ENCODE data around the gene GMPPB. TPM values are rescaled to one million over a fixed set of nuclear protein-coding genes. Genes with fewer than 3 reads are reported as not detected.
"Not testable (repeated sequence)": the region's sequence is repeated elsewhere in the genome, so short reads cannot be mapped to it uniquely, and the experiment has no call there.

GMPPB gene
- total and polyA plus RNA-seq, 2 donors: 13.2 to 17.0 TPM

DNA sequence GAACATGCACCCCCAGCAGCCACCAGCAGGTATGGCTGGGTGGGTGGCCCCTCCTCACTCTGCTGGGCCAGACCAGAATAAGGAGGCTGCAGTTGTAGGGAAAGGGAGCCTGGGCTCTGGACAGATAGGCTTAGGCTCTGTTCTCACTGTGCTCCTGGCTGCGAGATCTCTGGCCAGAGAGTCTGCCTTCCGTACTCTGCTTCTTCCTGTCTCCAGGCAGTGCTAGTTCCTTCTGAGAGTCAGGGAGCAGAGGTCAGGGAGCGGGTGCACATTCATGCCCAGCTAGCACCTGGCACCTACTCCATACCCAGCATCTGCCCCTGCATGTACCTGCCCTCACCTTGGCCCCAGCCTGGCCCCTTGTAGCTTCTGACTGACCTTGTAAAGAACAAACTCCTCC lies 32.3 kb downstream of the GMPPB start:
- DNase-seq (ENCODE audit: low read depth in 6 of 9, low spot score in 9 of 9); H3K9me3 ChIP-seq (ENCODE audit: control insufficient read depth in 2 of 2, insufficient read depth in 1 of 2, low read length in 1 of 2); H3K4me3 ChIP-seq (ENCODE audit: low read length in 2 of 2); H3K27ac ChIP-seq (ENCODE audit: low read depth in 1 of 2, low read length in 1 of 2); H3K36me3 ChIP-seq (ENCODE audit: control insufficient read depth in 2 of 2, insufficient read depth in 2 of 2, low read length in 1 of 2): not testable (repeated sequence)
- peaks cover 7 to 13% of the 10 kb centered on the region in 2 donors for H3K4me1 ChIP-seq (ENCODE audit: control insufficient read depth in 2 of 2, insufficient read depth in 2 of 2, low read length in 2 of 2)
- over 99% methylated on average over 3 of the region's 3 CpGs for WGBS
- H3K27me3 ChIP-seq (ENCODE audit: control insufficient read depth in 2 of 2, insufficient read depth in 1 of 2, low read length in 1 of 2): peaks cover 2 to 21% of the 10 kb centered on the region in 2 donors

- Histone ChIP-seq H3K27me3 (ENCODE audit: control insufficient read depth in 2 of 2, insufficient read depth in 1 of 2, low read length in 1 of 2) (peaks cover 3 to 27% of the 10 kb centered on the region in 2 donors), H3K4me1 (ENCODE audit: control insufficient read depth in 2 of 2, insufficient read depth in 2 of 2, low read length in 2 of 2) (peaks cover 7 to 13% of the 10 kb centered on the region in 2 donors)
- H3K4me3 ChIP-seq (ENCODE audit: low read length in 2 of 2); H3K9me3 ChIP-seq (ENCODE audit: control insufficient read depth in 2 of 2, insufficient read depth in 1 of 2, low read length in 1 of 2); H3K27ac ChIP-seq (ENCODE audit: low read depth in 1 of 2, low read length in 1 of 2); DNase-seq (ENCODE audit: low read depth in 6 of 9, low spot score in 9 of 9); H3K36me3 ChIP-seq (ENCODE audit: control insufficient read depth in 2 of 2, insufficient read depth in 2 of 2, low read length in 1 of 2): not testable (repeated sequence)
- WGBS: 98% methylated on average over 3 of the region's 3 CpGs
Measured at GRCh38 chr3:49690856-49691255, 32.9 kb downstream of the GMPPB start.

- peaks cover 4 to 35% of the 10 kb centered on the region in 2 donors for H3K27me3 ChIP-seq (ENCODE audit: control insufficient read depth in 2 of 2, insufficient read depth in 1 of 2, low read length in 1 of 2)
- whole genome bisulfite sequencing: 10% methylated on average over 16 of the region's 16 CpGs
- peak overlapping the region; percentile 76 to 98 for H3K4me3 ChIP-seq (ENCODE audit: low read length in 2 of 2)
- peaks cover 7 to 13% of the 10 kb centered on the region in 2 donors for H3K4me1 ChIP-seq (ENCODE audit: control insufficient read depth in 2 of 2, insufficient read depth in 2 of 2, low read length in 2 of 2)
- peak overlapping the region in 1 of 2 donors; percentile 43 for H3K27ac ChIP-seq (ENCODE audit: low read depth in 1 of 2, low read length in 1 of 2)
- not testable (repeated sequence) for H3K9me3 ChIP-seq (ENCODE audit: control insufficient read depth in 2 of 2, insufficient read depth in 1 of 2, low read length in 1 of 2); DNase-seq (ENCODE audit: low read depth in 6 of 9, low spot score in 9 of 9); H3K36me3 ChIP-seq (ENCODE audit: control insufficient read depth in 2 of 2, insufficient read depth in 2 of 2, low read length in 1 of 2)
Measured at GRCh38 chr3:49689908-49690624, 33.7 kb downstream of the GMPPB start.

DNA sequence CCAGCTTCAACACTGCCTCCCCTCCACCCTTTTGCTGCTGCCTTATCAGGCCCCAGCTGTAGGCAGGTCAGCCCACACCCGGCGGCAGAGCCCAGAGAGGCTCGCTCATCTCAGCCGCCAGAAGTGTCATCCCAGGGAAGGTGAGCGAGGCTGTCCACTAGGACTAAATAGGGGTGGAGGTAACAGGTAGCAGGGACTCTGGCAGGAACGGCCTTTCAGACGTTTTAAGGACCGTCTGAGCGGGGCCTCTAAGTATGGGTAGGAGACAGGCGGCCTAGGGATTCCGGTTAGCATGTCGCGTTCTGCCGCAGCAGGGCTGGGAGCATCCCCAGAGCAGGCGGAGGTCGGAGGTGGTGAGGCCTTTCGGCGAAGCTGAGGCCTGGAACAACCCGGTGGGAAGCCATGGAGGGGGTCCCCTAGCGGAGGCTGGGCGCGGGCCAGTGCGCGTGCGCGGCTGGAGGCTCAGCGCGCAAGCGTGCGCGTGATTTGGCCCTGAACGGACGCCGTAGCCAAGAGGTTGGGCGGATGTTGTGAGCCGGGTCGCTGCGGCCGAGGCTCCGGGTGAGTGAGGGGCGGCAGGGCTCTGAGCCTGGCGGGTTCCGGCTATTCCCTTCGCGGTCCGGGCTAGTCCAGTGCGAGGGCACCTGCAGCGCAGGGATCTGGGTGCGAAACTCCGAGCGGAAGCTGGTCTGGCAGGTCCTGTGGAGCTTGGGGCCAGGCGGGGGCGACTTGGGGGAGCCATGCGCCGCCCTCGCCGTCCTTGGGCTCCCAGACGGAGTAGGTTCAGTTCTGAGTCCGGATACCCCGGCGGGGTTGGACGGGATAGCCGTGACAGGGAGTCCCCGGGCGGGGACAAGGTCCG lies 34.5 kb downstream of the GMPPB start, which contains the start of the genes MST1 and RNF123:
Gene MST1, minus strand, starts transcription at position 429 of the 862 bp plus-strand sequence. CDS start 783 bp downstream, outside the sequence.
Gene RNF123, plus strand, starts transcription at position 512 of the 862 bp plus-strand sequence. CDS start 1,609 bp downstream, outside the sequence.
- peak within 1 kb of the TSS; percentile 76 to 98 for H3K4me3 ChIP-seq (ENCODE audit: low read length in 2 of 2)
- peaks cover 3 to 4% of the 10 kb centered on the region in 2 donors for H3K36me3 ChIP-seq (ENCODE audit: control insufficient read depth in 2 of 2, insufficient read depth in 2 of 2, low read length in 1 of 2)
- WGBS: 5% methylated on average over 66 of the region's 66 CpGs
- H3K4me1 ChIP-seq (ENCODE audit: control insufficient read depth in 2 of 2, insufficient read depth in 2 of 2, low read length in 2 of 2): peaks cover 7 to 13% of the 10 kb centered on the region in 2 donors
- no peaks in the 10 kb centered on the region for H3K9me3 ChIP-seq (ENCODE audit: control insufficient read depth in 2 of 2, insufficient read depth in 1 of 2, low read length in 1 of 2)
- peak; percentile 85 to 96 (median 89) for DNase-seq (ENCODE audit: low read depth in 6 of 9, low spot score in 9 of 9)
- H3K27me3 ChIP-seq (ENCODE audit: control insufficient read depth in 2 of 2, insufficient read depth in 1 of 2, low read length in 1 of 2): peaks cover 4 to 39% of the 10 kb centered on the region in 2 donors
- H3K27ac ChIP-seq (ENCODE audit: low read depth in 1 of 2, low read length in 1 of 2): peak within 1 kb of the TSS; percentile 43 to 66

GRCh38 chr3:49688338-49689045 lies 35.3 kb downstream of the GMPPB start:
- H3K27me3 ChIP-seq (ENCODE audit: control insufficient read depth in 2 of 2, insufficient read depth in 1 of 2, low read length in 1 of 2): peaks cover 4 to 39% of the 10 kb centered on the region in 2 donors
- H3K4me3 ChIP-seq (ENCODE audit: low read length in 2 of 2): peak overlapping the region in 1 of 2 donors; percentile 98
- 80% methylated on average over 7 of the region's 7 CpGs for WGBS
- H3K36me3 ChIP-seq (ENCODE audit: control insufficient read depth in 2 of 2, insufficient read depth in 2 of 2, low read length in 1 of 2); H3K9me3 ChIP-seq (ENCODE audit: control insufficient read depth in 2 of 2, insufficient read depth in 1 of 2, low read length in 1 of 2); DNase-seq (ENCODE audit: low read depth in 6 of 9, low spot score in 9 of 9); H3K27ac ChIP-seq (ENCODE audit: low read depth in 1 of 2, low read length in 1 of 2): not testable (repeated sequence)
- H3K4me1 ChIP-seq (ENCODE audit: control insufficient read depth in 2 of 2, insufficient read depth in 2 of 2, low read length in 2 of 2): peaks cover 7 to 13% of the 10 kb centered on the region in 2 donors

DNA sequence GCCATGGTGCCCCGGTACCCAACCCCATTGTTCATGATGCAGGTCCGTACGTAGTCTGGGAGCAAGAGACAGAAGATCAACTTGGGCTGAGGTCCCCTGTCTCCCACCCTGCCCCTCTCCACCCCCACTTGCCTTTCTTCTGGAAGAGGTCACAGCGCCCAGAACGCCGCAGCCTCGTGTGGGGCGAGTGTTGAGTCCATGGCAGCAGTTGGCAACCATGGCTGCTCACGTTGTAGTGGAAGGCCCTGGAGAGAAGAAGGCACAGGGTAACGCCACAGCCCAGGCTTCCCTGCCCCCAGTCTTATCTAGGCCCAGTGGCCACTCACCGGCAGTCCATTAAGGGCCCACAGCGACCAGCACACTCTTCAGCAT lies 36.3 kb downstream of the GMPPB start:
- H3K4me3 ChIP-seq (ENCODE audit: low read length in 2 of 2); DNase-seq (ENCODE audit: low read depth in 6 of 9, low spot score in 9 of 9); H3K9me3 ChIP-seq (ENCODE audit: control insufficient read depth in 2 of 2, insufficient read depth in 1 of 2, low read length in 1 of 2); H3K27ac ChIP-seq (ENCODE audit: low read depth in 1 of 2, low read length in 1 of 2): not testable (repeated sequence)
- 97% methylated on average over 12 of the region's 12 CpGs for WGBS
- H3K36me3 ChIP-seq (ENCODE audit: control insufficient read depth in 2 of 2, insufficient read depth in 2 of 2, low read length in 1 of 2): peaks cover 17 to 20% of the 10 kb centered on the region in 2 donors
- peaks cover 4 to 39% of the 10 kb centered on the region in 2 donors for H3K27me3 ChIP-seq (ENCODE audit: control insufficient read depth in 2 of 2, insufficient read depth in 1 of 2, low read length in 1 of 2)
- peaks cover 7 to 13% of the 10 kb centered on the region in 2 donors for H3K4me1 ChIP-seq (ENCODE audit: control insufficient read depth in 2 of 2, insufficient read depth in 2 of 2, low read length in 2 of 2)

DNA sequence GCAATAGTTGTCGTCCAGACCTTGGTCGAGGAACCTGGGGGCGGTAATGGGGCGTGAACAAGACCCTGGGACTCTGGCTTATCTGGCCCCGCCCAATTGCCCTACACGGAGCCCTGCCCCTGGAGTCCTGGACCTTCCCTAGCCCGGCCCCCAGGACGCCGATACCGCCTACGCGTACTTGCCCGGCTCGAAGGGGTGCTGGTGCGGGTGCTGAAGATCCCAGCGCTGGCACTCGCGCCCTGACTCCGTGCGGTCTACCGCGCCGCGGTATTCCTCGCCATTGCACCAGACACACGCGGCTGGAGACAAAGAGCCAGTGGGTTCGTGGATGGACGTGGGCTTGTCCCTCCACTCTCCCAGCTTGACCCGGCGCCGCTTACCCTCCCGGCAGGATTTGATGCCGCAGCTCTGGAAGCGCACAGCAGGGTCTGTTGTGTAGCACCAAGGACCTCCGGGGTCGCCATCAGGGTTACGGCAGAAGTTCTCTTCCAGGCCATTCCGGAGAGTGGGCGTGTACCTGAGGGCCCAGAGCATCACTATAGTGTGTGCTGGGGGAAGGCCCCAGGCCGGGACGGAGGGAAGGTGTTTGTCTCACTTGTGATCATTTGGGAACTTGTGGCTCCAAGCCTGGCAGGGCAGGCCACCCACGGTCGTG lies 36.9 kb downstream of the GMPPB start:
- not testable (repeated sequence) for DNase-seq (ENCODE audit: low read depth in 6 of 9, low spot score in 9 of 9); H3K27ac ChIP-seq (ENCODE audit: low read depth in 1 of 2, low read length in 1 of 2)
- peaks cover 7 to 13% of the 10 kb centered on the region in 2 donors for H3K4me1 ChIP-seq (ENCODE audit: control insufficient read depth in 2 of 2, insufficient read depth in 2 of 2, low read length in 2 of 2)

GRCh38 chr3:49686346-49686745 lies 37.4 kb downstream of the GMPPB start:
- peaks cover 7 to 13% of the 10 kb centered on the region in 2 donors for H3K4me1 ChIP-seq (ENCODE audit: control insufficient read depth in 2 of 2, insufficient read depth in 2 of 2, low read length in 2 of 2)
- H3K27ac ChIP-seq (ENCODE audit: low read depth in 1 of 2, low read length in 1 of 2); DNase-seq (ENCODE audit: low read depth in 6 of 9, low spot score in 9 of 9); H3K9me3 ChIP-seq (ENCODE audit: control insufficient read depth in 2 of 2, insufficient read depth in 1 of 2, low read length in 1 of 2); H3K4me3 ChIP-seq (ENCODE audit: low read length in 2 of 2): not testable (repeated sequence)
- peaks cover 4 to 39% of the 10 kb centered on the region in 2 donors for H3K27me3 ChIP-seq (ENCODE audit: control insufficient read depth in 2 of 2, insufficient read depth in 1 of 2, low read length in 1 of 2)
- H3K36me3 ChIP-seq (ENCODE audit: control insufficient read depth in 2 of 2, insufficient read depth in 2 of 2, low read length in 1 of 2): peaks cover 25 to 31% of the 10 kb centered on the region in 2 donors
- 3% methylated on average over 24 of the region's 29 CpGs for WGBS

More for the DNA sequence above, 36.9 kb downstream of the GMPPB start:
- not testable (repeated sequence) for H3K9me3 ChIP-seq (ENCODE audit: control insufficient read depth in 2 of 2, insufficient read depth in 1 of 2, low read length in 1 of 2); H3K4me3 ChIP-seq (ENCODE audit: low read length in 2 of 2)
- WGBS: 24% methylated on average over 44 of the region's 44 CpGs
- Histone ChIP-seq H3K36me3 (ENCODE audit: control insufficient read depth in 2 of 2, insufficient read depth in 2 of 2, low read length in 1 of 2) (peaks cover 22 to 25% of the 10 kb centered on the region in 2 donors), H3K27me3 (ENCODE audit: control insufficient read depth in 2 of 2, insufficient read depth in 1 of 2, low read length in 1 of 2) (peaks cover 4 to 39% of the 10 kb centered on the region in 2 donors)

Measured in thymus (tissue), 11 donors.